Neural cell (in vitro differentiated cells): ENCODE results near the gene NKAIN2. TPM values are rescaled to one million over a fixed set of nuclear protein-coding genes. Genes with fewer than 3 reads are reported as not detected.

ENCODE experiments used
- H2AFZ ChIP-seq: fragments of 200-600, 300-800 bp; sonication (generic), shearing (Covaris generic); 2 replicates; pipeline ENCODE4 v1.6.0; 2014; ENCODE audit warnings: low read depth, mild to moderate bottlenecking, antibody characterized with exemption, low read length, moderate library complexity
- H3F3A ChIP-seq: fragments of 200-600 bp; shearing (Covaris generic); 2 replicates; pipeline ENCODE4 v1.6.1; 2016; ENCODE audit warnings: mild to moderate bottlenecking, moderate library complexity, mixed read lengths, antibody characterized with exemption, low read length; ENCODE audit not compliant: insufficient read depth, poor library complexity, severe bottlenecking
- H3K27ac ChIP-seq: fragments of 200-600, 300-800 bp; sonication (generic), shearing (Covaris generic); 2 replicates; pipeline ENCODE4 v1.5.1; 2014; ENCODE audit warnings: mild to moderate bottlenecking, low read length, moderate library complexity
- H3K27me3 ChIP-seq: fragments of 300-800, 200-600 bp; sonication (generic), shearing (Covaris generic); 2 replicates; pipeline ENCODE4 v1.6.0; 2014; ENCODE audit warnings: mild to moderate bottlenecking, low read depth, low read length, moderate library complexity; ENCODE audit not compliant: insufficient read depth
- H3K36me3 ChIP-seq: fragments of 300-800, 200-600 bp; sonication (generic), shearing (Covaris generic); 2 replicates; pipeline ENCODE4 v1.5.1; 2014; ENCODE audit warnings: mild to moderate bottlenecking, antibody characterized with exemption, low read length, moderate library complexity; ENCODE audit not compliant: insufficient read depth
- H3K4me2 ChIP-seq: fragments of 300-800, 200-600 bp; sonication (generic), shearing (Covaris generic); 2 replicates; pipeline ENCODE4 v1.6.0; 2014; ENCODE audit warnings: mild to moderate bottlenecking, low read length
- H3K4me3 ChIP-seq: fragments of 300-800, 200-600 bp; sonication (generic), shearing (Covaris generic); 2 replicates; pipeline ENCODE4 v1.5.1; 2014; ENCODE audit warnings: mild to moderate bottlenecking, low read length, moderate library complexity
- H3K79me2 ChIP-seq: fragments of 200-600 bp; shearing (Covaris generic); replicated peaks from 2 replicates; pipeline ENCODE4 v1.6.0; 2014; ENCODE audit warnings: mild to moderate bottlenecking, low read length, moderate library complexity; ENCODE audit not compliant: insufficient read depth
- H3K9ac ChIP-seq: fragments of 300-800, 200-600 bp; sonication (generic), shearing (Covaris generic); 2 replicates; pipeline ENCODE4 v1.6.1; 2016; ENCODE audit warnings: mild to moderate bottlenecking, low read length, mixed read lengths
- H3K9me2 ChIP-seq: fragments of 200-600 bp; shearing (Covaris generic); 2 replicates; pipeline ENCODE4 v1.6.1; 2016; ENCODE audit warnings: mild to moderate bottlenecking, low read length, mixed read lengths; ENCODE audit not compliant: insufficient read depth
- H3K9me3 ChIP-seq: fragments of 200-600, 300-800 bp; sonication (generic), shearing (Covaris generic); 2 replicates; pipeline ENCODE4 v1.6.1; 2016; ENCODE audit warnings: mild to moderate bottlenecking, mixed run types, low read length, moderate library complexity, mixed read lengths
- H4K20me1 ChIP-seq: fragments of 200-600 bp; shearing (Covaris generic); 2 replicates; pipeline ENCODE4 v1.6.1; 2016; ENCODE audit warnings: mild to moderate bottlenecking, mixed run types; ENCODE audit not compliant: insufficient read depth
- CTCF ChIP-seq: fragments of 450-650 bp; IDR thresholded peaks from 2 replicates; pipeline ENCODE4 v1.5.1; 2014; ENCODE audit warnings: antibody characterized with exemption, mild to moderate bottlenecking, moderate library complexity; ENCODE audit not compliant: poor library complexity, severe bottlenecking
- EP300 ChIP-seq: fragments of 450-650 bp; conservative IDR thresholded peaks from 2 replicates; pipeline ENCODE4 v1.6.1; 2014; ENCODE audit warnings: antibody characterized with exemption, mild to moderate bottlenecking, moderate library complexity; ENCODE audit not compliant: poor library complexity, severe bottlenecking
- EZH2 ChIP-seq: fragments of 200-600, 300-800 bp; shearing (Covaris generic), sonication (generic); IDR thresholded peaks from 2 replicates; pipeline ENCODE4 v1.6.1; 2014; ENCODE audit warnings: antibody characterized with exemption, low read length, borderline replicate concordance, mild to moderate bottlenecking; ENCODE audit not compliant: insufficient read depth, poor library complexity, severe bottlenecking
- MXI1 ChIP-seq: fragments of 450-650 bp; conservative IDR thresholded peaks from 2 replicates; pipeline ENCODE4 v1.6.1; 2014; ENCODE audit warnings: antibody characterized with exemption, mild to moderate bottlenecking; ENCODE audit not compliant: poor library complexity, severe bottlenecking
- POLR2AphosphoS5 ChIP-seq: IDR thresholded peaks from 2 replicates; pipeline ENCODE4 v1.6.1; 2012
- RAD21 ChIP-seq: fragments of 450-650 bp; conservative IDR thresholded peaks from 2 replicates; pipeline ENCODE4 v1.6.1; 2014; ENCODE audit warnings: antibody characterized with exemption, mild to moderate bottlenecking, moderate library complexity
- REST ChIP-seq: IDR thresholded peaks from 2 replicates; pipeline ENCODE4 v1.6.1; 2012; ENCODE audit warnings: borderline replicate concordance
- SMC3 ChIP-seq: fragments of 450-650 bp; conservative IDR thresholded peaks from 2 replicates; pipeline ENCODE4 v1.6.1; 2014; ENCODE audit warnings: antibody characterized with exemption, mild to moderate bottlenecking, moderate library complexity; ENCODE audit not compliant: poor library complexity
- TAF1 ChIP-seq: IDR thresholded peaks from 2 replicates; pipeline ENCODE4 v1.6.1; 2012; ENCODE audit warnings: low read depth
- polyA plus RNA-seq: library from polyadenylated mRNA; depleted of rRNA; stranded (reverse); fragments of >200 nt; gene quantifications from 2 replicates; pipeline ENCODE4 v1.2.3, GENCODE V29; 2014

Gene NKAIN2
- polyA plus RNA-seq, 1 donor from 2014 or later: 23.2 TPM

GRCh38 chr6:124158024-124158423 is 354.4 kb downstream of the NKAIN2 start:
- no peak overlapping the region for H3K4me3 ChIP-seq
- H3K9me2 ChIP-seq: no peaks in the 10 kb centered on the region
- no peak for TF ChIP-seq TAF1
- no peak for TF ChIP-seq EZH2
- TF ChIP-seq RAD21: no peak
- TF ChIP-seq EP300: no peak
- no peak for TF ChIP-seq MXI1
- no peak for TF ChIP-seq REST
- TF ChIP-seq POLR2AphosphoS5: no peak
- TF ChIP-seq SMC3: no peak
- no peak for TF ChIP-seq CTCF
- no peak overlapping the region for H3K27ac ChIP-seq
- no peaks in the 10 kb centered on the region for H3K27me3 ChIP-seq
- no peaks in the 10 kb centered on the region for H4K20me1 ChIP-seq
- H3K36me3 ChIP-seq: no peaks in the 10 kb centered on the region
- H3K4me2 ChIP-seq: no peak overlapping the region
- H3F3A ChIP-seq: no peaks in the 10 kb centered on the region
- no peaks in the 10 kb centered on the region for H3K79me2 ChIP-seq
- no peak overlapping the region for H3K9ac ChIP-seq
- no peak overlapping the region for H2AFZ ChIP-seq
- no peaks in the 10 kb centered on the region for H3K9me3 ChIP-seq

GRCh38 chr6:124163676-124164075 is 360.0 kb downstream of the NKAIN2 start:
- H3K27me3 ChIP-seq: no peaks in the 10 kb centered on the region
- H4K20me1 ChIP-seq: no peaks in the 10 kb centered on the region
- no peaks in the 10 kb centered on the region for H3F3A ChIP-seq
- H3K9me3 ChIP-seq: no peaks in the 10 kb centered on the region
- no peaks in the 10 kb centered on the region for H3K79me2 ChIP-seq
- no peak overlapping the region for H3K4me2 ChIP-seq
- H2AFZ ChIP-seq: no peak overlapping the region
- TF ChIP-seq MXI1: no peak
- no peak for TF ChIP-seq SMC3
- no peak for TF ChIP-seq RAD21
- TF ChIP-seq TAF1: no peak
- TF ChIP-seq POLR2AphosphoS5: no peak
- TF ChIP-seq REST: no peak
- TF ChIP-seq EP300: no peak
- TF ChIP-seq CTCF: no peak
- TF ChIP-seq EZH2: no peak
- H3K36me3 ChIP-seq: no peaks in the 10 kb centered on the region
- H3K27ac ChIP-seq: no peak overlapping the region
- no peak overlapping the region for H3K4me3 ChIP-seq
- no peak overlapping the region for H3K9ac ChIP-seq
- H3K9me2 ChIP-seq: no peaks in the 10 kb centered on the region
